LNCAP (cell line): ENCODE data around the gene APBA2.

Experiments used
- CTCF ChIP-seq: fragments of 450-650 bp; IDR thresholded peaks from 2 replicates; pipeline ENCODE4 v1.5.1; 2017; ENCODE audit warnings: mild to moderate bottlenecking

APBA2 gene

GRCh38 chr15:28955993-28956421 is 70.2 kb downstream of the APBA2 start:
- no peak for TF ChIP-seq CTCF

GRCh38 chr15:28956491-28956890 is 70.7 kb downstream of the APBA2 start:
- TF ChIP-seq CTCF: no peak

- no peak for TF ChIP-seq CTCF
These were observed 72.1 kb downstream of the APBA2 start for GRCh38 chr15:28957606-28958498.

- no peak for TF ChIP-seq CTCF
These were observed 73.6 kb downstream of the APBA2 start for GRCh38 chr15:28959326-28959725.

GRCh38 chr15:28960979-28961378 is 75.2 kb downstream of the APBA2 start:
- TF ChIP-seq CTCF: no peak

GRCh38 chr15:28961391-28961790 is 75.6 kb downstream of the APBA2 start:
- TF ChIP-seq CTCF: no peak

- TF ChIP-seq CTCF: no peak
These were observed 77.3 kb downstream of the APBA2 start for GRCh38 chr15:28962851-28963710.
